RCC 7860 (cell line): ENCODE data around the gene SLX9.
A peak's percentile ranks its signal among the peaks of the same experiment; 100 is the strongest.

Source experiments
- DNase-seq: peaks from one replicate; pipeline ENCODE4 v3.0.0-alpha.2; 2015; ENCODE audit warnings: low spot score
- FAIRE-seq: peaks from 2 replicates; lab custom pipeline; 2012; peaks lifted over from hg19 to GRCh38; lab: Jason Lieb, UNC

Gene SLX9

DNA sequence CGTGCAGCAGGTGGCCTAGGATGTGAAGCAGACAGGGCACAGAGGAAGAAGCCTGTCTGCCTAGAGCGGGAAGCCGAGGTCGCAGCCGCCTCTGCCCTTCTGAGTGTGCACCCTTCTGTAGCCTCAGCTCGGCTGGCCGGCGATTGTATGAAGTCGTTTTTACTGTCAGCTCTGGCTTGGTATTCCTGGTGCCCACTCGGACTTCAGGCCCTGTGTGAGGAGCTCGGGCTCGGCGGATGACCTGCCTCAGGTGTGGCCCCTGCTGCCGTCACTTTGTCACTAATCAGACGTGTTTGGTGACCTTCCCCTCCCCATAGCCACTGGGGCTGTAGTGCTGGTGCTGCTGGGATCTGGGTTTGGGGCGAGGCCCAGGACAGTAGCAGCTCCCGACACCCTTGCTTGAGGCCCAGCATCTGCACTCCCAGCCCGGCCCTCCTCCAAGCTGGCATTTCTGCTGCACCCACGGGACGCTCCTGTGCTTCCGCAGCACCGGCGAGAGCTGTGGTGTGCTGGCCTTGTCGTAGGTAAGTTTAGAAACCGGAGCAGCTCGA, 18.1 kb downstream of the SLX9 start:
- FAIRE-seq: no peak
- DNase-seq: no peak

DNA sequence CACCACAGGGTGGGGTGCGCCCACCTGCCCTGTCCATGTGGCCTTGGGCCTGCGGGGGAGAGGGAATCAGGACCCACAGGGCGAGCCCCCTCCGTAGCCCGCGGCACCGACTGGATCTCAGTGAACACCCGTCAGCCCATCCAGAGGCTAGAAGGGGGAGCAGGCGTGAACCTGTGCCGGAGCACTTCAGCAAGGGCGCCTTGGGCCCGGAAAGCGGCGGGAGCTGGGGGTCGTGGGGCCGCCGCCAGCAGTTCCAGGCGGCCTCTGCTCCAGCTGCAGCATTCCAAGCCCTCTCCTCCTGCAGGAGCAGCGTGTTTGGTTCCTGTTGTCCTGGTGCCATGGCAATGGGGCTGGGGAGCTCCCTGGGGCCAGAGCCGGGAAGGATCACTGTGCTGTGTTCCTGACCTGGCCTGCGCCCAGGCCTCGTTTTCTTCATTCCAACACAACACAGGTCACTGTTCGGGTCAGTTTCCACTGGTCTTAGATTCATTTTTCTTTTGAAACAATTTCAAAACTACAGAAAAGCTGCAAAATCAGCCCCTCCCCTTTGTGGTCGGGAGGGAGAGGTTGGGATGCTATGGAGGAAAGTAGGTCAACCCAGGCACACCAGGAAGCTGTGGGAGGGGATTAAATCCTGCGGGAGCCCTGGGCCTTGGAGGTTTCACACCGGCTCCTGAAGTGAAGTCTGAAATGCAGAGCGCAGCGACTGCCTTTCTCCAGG, 18.8 kb downstream of the SLX9 start:
- DNase-seq (no peak), FAIRE-seq (no peak)

DNA sequence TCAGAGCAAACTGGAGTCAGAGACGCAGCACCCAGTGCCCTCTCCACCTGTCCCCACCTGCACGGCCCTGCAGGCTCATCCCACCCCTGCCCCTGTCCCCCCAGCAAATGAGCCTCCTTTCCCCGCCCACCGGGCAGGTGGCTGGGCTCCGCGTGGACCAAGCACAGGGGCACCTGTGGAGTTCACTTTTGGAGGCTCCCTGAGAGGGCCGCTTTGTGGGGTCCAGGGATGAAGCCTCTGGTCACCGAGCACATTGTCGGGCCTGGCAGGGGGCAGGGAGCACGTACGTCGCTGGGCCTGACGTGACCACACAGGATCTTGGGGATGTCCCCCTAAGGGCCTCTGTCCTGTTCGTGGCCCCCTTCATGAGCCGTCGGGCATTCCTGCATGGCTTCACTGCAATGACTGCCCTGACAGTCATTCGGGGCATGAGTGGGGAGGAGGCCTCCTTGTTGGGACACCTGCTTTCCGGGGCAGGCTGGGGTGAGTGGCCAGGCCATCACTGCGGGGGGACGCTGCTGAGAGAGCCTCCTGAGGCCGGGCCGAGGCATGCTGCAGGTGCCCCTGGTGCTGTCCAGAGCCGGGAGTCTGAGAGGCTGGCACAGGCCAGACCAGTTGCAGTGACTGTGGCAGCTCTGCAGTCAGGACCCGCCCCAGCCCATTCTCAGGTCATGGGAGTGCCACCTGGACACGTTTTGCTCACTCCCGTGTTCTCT, 19.7 kb downstream of the SLX9 start:
- FAIRE-seq: no peak
- no peak for DNase-seq

DNA sequence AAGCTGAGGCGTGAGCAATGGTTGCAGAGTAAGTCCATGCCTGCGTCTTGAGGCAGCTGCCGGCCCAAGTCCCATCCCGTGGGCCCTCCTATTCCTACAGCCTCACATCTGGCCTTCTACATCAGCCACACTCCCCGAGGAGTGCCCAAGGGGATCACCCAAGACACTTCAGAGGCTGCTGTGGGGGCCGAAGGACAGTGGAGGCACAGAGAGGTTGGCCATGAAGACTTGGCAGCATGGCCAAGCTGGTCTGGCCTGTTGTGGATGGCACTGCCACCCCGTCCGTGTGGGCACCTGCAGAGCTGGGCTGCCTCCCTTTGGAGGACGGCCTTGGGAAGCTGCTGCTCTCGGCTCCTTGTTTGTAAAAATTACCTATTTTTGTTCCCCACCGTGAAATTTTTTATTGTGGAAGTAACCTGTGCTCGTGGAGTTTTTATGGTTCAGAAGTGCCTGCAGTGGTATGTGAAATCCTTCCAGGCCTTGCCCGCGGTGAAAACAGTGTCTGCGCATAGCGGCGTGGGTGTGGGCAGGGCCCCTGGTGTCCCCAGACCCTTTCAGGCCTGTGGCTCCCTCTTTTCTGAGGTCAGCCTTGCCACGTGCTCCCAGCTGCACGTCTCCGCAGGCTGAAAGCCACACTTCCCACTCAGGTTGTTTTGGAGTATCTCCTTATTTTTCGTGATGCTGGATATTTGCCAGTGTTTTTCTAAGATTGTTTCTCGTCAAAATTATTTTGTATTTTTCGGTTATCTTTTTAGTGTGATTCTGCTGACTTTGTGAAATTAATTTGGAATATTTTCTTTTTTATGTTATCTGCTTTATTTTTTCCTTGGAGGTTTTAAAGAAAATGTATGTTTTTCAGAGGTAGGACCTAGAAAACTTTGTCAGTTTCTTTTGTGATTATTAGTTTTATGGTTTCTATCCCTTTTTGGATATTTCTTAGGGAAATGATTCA, 20.6 kb downstream of the SLX9 start:
- no peak for FAIRE-seq

DNA sequence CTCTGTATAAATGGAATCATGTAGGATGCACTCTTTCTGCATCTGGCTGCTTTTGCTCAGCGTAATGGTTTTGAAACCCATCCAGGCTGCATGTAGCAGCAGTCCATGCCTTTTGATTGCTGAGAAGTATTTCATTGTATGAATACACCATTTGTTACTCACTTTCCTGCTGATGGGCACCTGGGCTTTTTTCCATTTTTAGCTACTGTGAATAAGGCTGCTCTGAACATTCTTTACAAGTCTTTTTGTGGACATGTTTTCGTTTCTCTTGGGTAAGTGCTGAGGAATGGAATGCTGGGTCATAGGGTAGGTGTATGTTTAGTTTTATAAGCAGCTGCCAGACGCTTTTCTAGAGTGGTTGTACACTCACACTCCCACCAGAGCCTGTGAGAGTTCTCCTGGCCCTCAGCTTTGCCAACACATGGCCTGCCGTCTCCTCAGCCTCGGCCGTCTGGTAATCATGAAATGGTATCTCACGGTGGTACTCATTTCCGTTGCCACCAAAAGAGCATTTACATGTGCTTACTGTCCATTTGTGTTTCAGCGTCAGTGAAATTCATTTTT, 22.7 kb downstream of the SLX9 start:
- FAIRE-seq: no peak
- DNase-seq: no peak

More for the DNA sequence above, 20.6 kb downstream of the SLX9 start:
- no peak for DNase-seq

DNA sequence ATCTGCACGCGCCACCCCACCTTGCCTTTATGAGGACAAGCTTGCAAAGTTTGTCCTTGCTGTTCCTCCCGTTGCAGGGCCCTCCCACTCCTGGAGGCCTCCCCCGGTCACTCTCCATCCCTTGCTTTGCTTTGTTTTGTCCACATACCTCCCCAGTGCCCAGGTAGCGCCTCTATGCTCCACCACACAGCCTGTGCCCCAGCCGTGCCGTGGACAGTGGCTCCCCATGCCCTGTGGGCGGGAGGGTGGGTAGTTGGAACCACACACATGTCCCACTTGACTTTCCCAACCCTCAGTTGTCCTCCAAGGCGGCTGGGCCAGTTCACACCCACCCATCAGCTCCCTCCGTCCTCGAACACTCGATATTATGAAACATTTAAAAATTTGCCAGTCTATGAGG, 24.6 kb downstream of the SLX9 start:
- DNase-seq (no peak), FAIRE-seq (no peak)

DNA sequence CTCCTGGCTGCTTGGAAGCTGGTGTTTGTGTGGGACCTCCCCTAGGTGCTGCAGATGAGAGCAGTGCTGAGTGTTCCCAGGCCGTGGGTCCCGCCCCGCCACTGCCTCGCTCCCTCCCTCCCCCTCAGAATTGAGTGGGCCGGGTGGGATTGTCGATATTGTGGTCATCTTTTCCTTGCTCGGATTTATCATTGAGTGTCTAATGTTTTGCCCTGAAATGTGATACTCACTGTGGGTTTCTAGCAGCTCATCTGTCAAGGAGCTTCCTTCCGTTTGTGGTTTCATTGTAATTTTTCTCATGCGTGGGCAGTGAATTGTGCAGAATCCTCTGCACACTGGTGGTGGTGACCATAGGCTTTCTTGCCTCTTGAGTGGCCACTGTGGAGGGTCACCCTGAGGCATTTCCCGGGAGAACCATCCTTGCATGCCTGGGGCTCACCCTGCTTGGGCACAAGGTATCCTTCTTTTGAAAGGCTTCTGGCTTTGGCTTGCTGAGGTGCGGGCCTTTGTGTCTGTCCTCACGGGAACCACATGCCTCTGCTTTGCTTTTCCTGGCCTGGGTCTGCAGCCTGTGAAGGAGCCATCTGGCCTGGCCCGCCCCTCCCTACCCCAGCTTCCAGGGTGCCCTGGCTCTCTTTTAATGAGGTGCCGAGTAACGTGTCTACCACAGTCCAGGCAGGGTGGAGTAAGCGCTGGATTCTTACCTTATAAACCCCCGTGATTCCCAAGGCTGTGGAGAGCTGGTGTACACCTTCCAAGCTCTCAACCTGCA, 25.6 kb downstream of the SLX9 start:
- FAIRE-seq (no peak), DNase-seq (no peak)

DNA sequence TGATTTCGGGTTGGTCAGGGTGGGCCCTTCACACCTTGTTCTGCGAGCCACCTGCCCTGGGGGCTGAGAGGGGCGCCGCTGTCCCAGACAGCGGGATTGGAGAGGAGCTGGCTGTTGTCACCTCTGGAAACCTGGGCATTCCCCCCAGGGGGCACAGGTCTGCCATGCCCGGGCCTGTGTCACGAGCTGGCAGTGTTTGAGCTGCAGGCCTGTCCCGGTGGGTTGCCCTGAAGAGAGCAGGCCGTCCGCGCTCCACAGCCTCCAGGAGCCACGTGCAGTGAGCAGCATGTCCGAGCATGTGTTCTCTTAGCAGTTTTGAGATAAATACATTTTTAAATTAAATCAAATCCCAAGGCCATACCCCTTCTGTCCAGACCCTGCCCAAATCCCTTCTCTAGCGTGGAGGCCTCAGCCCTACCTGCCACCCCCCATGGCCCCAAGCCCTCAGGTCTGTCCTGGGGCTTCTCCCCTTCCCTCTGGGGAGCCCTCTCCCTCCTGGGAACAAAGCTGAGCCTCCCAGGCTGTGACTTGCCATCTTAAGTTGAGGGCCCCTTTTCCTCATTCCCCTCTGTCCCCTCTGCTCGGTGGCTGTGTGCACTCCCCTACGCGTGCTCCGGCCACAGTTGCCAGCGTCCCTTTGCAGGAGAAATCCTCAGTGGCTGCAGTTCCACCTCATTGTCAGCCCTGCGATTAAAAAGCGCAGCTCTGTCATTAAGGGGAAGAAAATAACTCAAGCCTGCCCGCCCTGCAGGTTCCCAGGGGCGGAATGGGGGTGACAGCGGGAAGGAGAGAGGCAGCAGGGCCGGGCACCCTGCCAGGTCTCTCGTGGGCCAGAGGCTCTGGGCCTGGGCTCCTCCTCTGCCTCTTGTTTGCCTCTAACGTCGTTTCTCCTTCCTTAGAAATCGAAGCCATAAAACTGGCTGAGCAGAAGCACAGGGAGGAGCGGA, 26.6 kb downstream of the SLX9 start:
- no peak for FAIRE-seq
- DNase-seq: no peak

DNA sequence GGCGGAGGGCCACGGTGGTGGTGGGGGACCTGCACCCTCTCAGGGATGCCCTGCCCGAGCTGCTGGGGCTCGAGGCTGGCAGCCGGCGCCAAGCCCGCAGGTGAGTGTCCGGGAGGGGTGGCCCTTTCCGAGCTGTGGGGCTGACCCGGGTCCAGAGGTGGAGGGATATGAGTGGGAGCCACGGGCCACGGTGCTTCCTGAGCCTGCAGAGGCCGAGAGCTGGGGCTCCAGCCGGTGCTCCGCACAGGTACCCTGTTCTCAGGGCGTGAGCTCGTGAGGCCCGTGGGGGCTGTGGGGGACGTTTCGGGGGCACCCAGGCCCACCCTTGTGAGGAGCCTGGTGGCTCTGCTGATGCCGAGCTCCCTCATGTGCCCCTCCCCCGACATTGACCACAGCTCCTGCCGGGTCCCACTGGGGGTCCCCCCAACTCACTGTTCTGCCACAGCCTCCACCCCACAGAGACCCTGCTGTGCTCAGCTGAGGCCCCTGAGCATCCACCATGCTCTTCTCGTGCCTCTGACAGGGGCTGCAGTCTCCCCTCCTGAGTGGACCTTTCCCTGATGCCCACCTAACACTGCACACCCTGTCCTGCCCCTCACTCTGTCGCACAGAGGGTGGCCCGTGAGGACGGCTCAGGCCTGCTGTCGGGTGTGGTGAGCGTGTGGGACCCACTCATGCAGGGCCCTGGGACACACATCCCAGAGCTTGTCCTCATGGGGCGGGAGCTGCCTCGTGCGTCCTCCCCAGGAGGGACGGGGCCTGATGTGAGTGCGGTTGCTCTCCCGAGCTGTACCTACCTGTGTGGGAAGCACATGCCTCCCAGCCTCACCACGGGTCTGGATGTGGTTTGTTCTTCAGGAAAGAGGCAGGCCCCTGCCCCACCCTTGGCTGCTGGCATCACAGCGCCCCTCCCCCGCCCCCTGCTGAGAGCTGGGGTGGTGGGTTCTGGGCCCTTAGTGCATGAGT, 27.5 kb downstream of the SLX9 start:
- DNase-seq (no peak), FAIRE-seq (no peak)

DNA sequence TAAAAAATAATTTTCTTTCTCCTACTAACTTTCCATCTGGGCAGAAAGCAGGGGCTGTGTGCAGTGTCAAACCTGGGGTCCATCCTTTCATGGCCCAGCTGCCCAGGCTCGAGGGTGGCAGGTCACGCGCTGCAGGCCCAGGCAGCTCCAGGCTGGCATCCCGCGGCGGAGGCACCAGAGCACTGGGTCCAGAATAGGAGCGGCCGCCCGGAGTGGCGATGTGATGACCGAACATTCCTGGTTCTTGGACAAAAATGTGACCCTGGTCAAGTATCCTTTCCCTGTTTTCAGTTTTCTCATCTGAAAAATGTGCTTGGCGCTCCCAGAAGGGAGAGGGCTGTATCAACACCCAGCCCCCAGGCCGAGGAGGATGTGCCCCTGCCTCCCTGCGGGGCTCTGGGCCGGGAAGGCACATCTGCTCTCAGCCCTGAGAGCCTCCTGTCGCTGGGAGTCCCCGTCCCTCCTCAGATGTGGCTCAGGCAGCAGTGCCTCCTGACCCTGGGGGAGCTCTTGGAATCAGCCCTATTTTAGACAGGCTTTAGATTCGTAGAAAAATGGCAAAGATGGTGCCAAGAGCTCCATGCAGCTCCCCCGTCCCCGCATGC, 29.3 kb downstream of the SLX9 start:
- no peak for FAIRE-seq
- no peak for DNase-seq

DNA sequence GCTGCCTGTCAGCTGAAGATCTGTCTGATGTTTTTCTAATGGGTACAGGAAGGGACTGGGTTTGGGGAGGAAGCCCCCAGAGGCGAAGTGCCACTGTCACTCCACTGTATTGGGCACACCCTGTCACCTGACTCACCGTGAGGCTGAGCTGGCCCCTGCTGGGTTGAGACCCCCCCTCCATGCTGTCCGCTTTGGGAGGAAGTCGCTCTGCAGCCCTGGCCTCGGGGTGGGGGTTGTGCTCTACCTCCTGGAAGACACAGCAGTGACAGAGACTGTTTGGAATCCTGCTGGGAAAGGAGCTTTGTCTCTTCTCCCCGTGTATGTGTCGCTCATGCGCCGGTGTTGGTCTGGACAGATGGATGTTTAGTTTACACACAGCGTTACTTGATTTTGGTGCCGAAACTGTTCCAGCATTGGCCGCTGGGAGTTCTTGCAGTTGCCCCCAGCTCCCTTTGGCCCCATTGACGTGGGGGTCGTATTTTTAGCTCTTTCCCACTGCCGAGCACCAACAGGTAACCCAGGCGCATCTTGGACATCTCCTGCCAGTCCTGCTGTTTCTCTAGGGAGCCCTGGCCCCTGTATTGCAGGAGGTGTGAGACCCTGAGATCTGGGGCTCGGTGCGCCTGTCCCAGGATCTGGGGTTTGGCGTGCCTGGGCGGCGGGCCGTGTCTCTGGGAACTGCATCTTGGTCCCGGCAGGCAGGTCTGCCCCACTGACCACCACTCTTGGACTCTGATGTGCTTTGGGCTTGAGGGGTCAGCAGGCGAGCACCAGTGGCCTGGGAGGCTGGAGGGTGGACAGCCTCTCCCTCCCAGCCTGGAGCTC, 30.3 kb downstream of the SLX9 start:
- no peak for FAIRE-seq
- DNase-seq: peak; percentile 37

DNA sequence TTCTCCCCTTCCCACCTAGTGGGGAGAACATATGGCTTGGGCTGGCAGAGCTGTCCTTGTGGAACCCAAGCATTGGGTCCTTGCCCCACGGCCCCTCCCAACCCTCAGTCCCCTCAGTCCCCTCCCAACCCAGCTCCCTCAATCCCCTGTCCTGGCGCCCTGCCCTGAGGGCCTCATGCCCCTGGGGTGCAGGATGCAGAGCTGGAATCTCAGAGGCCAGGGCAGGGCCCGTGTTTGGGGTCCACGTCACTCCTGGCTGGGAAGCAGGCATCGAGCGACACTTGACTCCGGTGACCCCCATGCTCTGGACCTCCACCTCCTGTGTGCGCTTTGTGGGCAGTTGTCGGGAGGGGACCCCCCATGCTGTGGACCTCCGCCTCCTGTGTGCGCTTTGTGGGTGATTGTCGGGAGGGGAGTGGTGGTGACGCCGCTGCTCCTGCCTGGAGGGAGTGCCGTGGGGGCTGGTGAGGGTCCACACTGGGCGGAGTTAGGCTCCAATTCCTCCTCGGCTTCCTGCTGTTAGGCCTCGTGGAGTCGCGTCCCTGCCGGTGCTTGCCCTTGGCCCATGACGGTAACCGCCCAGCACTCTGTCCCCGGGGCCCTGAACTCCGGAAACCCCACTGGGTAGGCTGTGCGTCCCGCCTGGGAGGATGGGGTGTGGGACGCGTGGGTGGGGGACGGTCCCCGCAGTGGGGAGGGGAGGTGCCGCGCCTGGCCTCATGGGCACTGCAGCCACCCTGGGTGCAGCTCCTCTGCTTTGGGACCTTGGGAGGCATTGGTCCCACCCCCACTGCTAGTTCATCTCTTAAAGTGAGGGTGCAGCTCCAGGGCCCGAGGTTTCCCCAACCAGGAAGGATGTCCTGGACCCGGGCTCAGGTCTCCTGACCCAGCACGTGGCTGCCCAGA, 31.2 kb downstream of the SLX9 start:
- FAIRE-seq: no peak
- no peak for DNase-seq

DNA sequence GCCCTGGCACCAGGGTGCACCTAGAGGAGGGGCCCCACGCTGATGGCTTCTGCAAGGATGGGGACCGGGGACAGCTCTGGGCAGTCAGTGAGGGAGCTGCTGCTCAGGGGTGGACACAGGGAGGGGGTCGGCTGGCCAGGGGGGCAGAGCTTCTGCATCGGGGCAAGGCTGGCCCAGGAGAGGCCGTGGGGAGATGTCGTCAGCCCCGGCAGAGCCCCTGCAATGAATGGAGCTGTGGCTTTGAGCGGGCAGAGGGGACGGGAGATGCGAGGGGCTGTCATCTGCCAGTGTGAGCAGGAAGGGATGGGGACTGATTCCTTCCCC, 31.8 kb downstream of the SLX9 start:
- DNase-seq: no peak
- FAIRE-seq: no peak

DNA sequence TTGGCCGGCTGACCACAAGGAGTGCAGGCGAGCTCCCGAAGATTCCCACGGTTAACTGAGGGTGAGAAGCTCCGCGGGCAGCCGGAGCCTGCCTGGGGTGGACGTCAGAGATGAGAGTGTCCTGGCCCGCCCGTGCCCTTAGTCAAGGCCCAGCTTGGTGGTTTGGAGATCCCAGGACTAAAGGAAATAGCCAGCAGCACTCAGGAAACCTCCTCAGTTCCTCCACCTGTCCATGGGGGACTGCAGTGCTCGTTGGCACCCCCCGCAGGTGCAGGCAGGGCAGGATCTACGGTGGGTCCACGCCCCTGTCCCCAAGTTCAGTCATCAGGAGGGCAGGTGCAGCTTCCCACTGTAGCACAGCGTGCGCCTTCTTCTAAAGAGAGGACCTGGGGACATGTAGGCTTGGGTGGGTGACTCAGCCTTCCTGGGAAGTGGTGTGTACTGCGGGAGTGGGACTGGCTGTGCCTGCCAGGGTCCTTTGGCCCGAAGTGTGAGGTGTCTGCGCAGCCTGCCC, 32.5 kb downstream of the SLX9 start:
- FAIRE-seq (no peak), DNase-seq (no peak)

DNA sequence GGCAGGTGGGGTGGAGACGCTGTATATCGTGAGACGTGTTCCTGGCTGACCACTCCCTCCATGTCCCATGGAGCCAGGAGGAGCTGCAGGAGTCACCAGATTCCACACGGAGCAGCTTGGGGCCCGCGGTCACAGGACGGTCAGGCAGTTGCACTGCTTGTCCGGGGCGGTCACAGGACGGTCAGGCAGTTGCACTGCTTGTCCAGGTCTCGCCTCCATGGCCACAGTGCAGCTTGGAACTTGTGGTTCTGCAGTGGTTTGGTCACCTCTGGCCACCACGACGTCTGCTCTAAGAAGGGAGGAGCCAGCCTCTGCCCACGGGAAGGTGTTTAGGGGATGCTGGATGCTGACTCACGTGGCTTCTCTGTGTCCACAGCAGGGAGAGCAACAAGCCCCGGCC, 33.0 kb downstream of the SLX9 start:
- FAIRE-seq (no peak), DNase-seq (peak; percentile 39)
